Activated CD4-positive, alpha-beta T cell treated with anti-CD3 and anti-CD28 coated beads, Interleukin-2, amount 10 ng/mL, durations not matched to agents 24 days and 14 days (primary cell): ENCODE data around the gene SLC44A5. TPM values are rescaled to one million over a fixed set of nuclear protein-coding genes. Genes with fewer than 3 reads are reported as not detected.
"Not testable (repeated sequence)": the region's sequence is repeated elsewhere in the genome, so short reads cannot be mapped to it uniquely, and the experiment has no call there.

ENCODE experiments used
- DNase-seq: peaks from one replicate; pipeline ENCODE4 v3.0.0; 2022
- H3K27ac Mint-ChIP-seq: one replicate; pipeline ENCODE4 v1.8.0; 2022; ENCODE audit warnings: mild to moderate bottlenecking, mixed read lengths
- H3K27me3 Mint-ChIP-seq: one replicate; pipeline ENCODE4 v1.8.0; 2022; ENCODE audit warnings: mixed read lengths
- H3K36me3 Mint-ChIP-seq: one replicate; pipeline ENCODE4 v1.8.0; 2022; ENCODE audit warnings: low read depth, mild to moderate bottlenecking, mixed read lengths
- H3K4me1 Mint-ChIP-seq: one replicate; pipeline ENCODE4 v1.8.0; 2021; ENCODE audit warnings: mixed read lengths
- H3K4me3 Mint-ChIP-seq: one replicate; pipeline ENCODE4 v1.8.0; 2022; ENCODE audit warnings: mild to moderate bottlenecking, moderate library complexity, mixed read lengths
- H3K9me3 Mint-ChIP-seq: one replicate; pipeline ENCODE4 v1.8.0; 2021; ENCODE audit warnings: mixed read lengths
- intact Hi-C: fragments of 100-400 bp; cut with micrococcal nuclease; formaldehyde crosslinking; loops from one replicate; pipeline ENCODE4 v1.15.1; 2023
- total RNA-seq: library from RNA; stranded (reverse); gene quantifications from 2 replicates; pipeline ENCODE4 v1.2.3, GENCODE V29; 2022

Gene SLC44A5
- total RNA-seq, 1 donor from 2014 or later: not detected

DNA sequence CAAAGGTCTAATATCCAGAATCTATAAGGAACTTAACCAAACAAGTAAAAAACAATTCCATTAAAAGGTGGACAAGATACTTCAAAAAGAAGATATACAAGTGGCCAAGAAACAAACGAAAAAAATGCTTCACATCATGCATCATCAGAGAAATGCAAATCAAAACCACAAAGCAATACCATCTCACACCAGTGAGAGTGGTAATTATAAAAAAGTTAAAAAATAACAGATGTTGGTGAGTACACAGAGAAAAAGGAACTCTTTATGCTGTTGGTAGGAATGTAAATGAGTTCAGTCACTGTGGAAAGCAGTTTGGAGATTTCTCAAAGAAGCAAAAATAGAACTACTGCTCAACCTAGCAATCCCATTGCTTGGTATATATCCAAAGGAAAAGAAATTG, 218.6 kb downstream of the SLC44A5 start:
- Mint-ChIP-seq H3K4me1 (no peaks in the 10 kb centered on the region), H3K36me3 (no peaks in the 10 kb centered on the region), H3K27ac (no peak overlapping the region), H3K9me3 (peaks cover 3% of the 10 kb centered on the region), H3K4me3 (no peak overlapping the region), H3K27me3 (no peaks in the 10 kb centered on the region)
- no peak for DNase-seq
- intact Hi-C loops: no loop called here

DNA sequence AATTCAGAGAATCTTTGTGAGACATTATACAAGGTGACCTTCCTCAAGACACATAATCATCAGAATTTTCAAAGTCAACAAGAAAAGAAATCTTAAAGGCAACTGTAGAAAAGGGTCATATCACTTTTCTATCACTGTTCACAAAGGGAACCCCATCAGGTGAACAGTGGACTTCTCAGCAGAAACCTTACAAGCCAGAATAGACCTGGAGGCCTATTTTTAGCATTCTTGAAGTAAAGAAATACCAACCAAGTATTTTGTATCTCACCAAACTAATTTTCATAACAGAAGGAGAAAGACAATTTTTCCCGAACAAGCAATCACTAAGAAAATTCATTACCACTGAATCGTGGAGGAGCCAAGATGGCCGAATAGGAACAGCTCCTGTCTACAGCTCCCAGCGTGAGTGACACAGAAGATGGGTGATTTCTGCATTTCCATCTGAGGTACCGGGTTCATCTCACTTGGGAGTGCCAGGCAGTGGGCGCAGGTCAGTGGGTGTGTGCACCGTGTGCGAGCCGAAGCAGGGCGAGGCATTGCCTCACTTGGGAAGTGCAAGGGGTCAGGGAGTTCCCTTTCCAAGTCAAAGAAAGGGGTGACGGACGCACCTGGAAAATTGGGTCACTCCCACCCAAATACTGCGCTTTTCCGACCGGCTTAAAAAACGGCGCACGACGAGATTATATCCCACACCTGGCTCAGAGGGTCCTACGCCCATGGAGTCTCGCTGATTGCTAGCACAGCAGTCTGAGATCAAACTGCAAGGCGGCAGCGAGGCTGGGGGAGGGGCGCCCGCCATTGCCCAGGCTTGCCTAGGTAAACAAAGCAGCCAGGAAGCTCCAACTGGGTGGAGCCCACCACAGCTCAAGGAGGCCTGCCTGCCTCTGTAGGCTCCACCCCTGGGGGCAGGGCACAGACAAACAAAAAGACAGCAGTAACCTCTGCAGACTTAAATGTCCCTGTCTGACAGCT, 235.2 kb downstream of the SLC44A5 start:
- H3K4me3 Mint-ChIP-seq, H3K36me3 Mint-ChIP-seq, H3K27ac Mint-ChIP-seq, H3K27me3 Mint-ChIP-seq, H3K9me3 Mint-ChIP-seq, H3K4me1 Mint-ChIP-seq, intact Hi-C loops, DNase-seq: not testable (repeated sequence)

DNA sequence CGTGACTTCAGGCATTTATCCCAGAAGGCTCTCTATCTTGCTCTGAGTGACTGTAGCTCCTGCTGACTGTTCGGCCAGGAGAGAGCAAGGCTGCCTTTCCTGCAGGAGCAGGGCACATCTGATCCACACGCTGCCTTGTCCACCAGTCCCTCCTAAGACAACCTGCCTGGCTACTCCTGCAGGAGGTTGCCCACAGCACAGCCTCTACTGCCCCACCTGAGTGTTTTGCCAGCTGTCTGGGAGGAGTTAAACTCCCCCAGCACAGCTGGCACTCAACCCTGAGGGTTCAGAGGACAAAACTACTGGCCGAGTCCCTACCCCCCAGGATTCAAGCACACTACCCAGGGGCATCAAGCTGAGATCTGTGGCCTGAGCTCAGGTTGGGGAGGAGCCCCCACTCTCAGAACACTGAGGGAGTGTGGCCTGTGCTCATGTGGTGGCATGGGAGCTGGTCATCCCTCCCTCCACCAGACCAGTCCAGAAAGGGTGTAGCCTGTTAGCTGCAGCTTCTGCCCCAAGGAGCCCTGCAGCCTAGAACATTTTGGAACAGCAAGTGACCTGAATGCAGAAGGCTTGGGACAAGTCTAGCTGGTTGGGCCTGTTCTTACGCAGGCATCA, 237.3 kb downstream of the SLC44A5 start:
- no peak for DNase-seq
- H3K4me3 Mint-ChIP-seq: no peak overlapping the region
- H3K27me3 Mint-ChIP-seq: no peaks in the 10 kb centered on the region
- H3K4me1 Mint-ChIP-seq: no peaks in the 10 kb centered on the region
- no peak overlapping the region for H3K27ac Mint-ChIP-seq
- intact Hi-C loops: no loop called here
- no peaks in the 10 kb centered on the region for H3K36me3 Mint-ChIP-seq
- H3K9me3 Mint-ChIP-seq: peaks cover under 1% of the 10 kb centered on the region

DNA sequence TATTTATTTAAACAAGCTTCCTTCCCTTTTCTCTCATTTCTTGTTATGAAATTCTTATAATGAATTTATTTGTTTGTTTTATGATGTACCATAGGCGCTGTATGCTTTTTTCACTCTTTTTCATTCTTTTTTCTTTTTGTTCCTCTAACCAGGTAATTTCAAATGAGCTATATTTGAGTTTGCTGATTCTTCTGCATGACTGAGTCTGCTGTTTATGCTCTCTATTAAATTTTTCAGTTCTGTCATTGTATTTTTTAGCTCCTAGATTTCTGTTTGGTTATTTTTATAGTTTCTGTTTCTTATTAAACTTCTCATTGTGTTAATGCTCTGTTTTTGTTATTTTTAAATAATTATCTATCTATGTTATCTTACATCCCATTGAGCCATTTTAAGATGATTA, 244.3 kb downstream of the SLC44A5 start:
- Mint-ChIP-seq H3K27ac (no peak overlapping the region), H3K9me3 (peaks cover 6% of the 10 kb centered on the region), H3K27me3 (no peaks in the 10 kb centered on the region), H3K36me3 (no peaks in the 10 kb centered on the region), H3K4me1 (no peaks in the 10 kb centered on the region), H3K4me3 (no peak overlapping the region)
- intact Hi-C loops: no loop called here
- DNase-seq: no peak

DNA sequence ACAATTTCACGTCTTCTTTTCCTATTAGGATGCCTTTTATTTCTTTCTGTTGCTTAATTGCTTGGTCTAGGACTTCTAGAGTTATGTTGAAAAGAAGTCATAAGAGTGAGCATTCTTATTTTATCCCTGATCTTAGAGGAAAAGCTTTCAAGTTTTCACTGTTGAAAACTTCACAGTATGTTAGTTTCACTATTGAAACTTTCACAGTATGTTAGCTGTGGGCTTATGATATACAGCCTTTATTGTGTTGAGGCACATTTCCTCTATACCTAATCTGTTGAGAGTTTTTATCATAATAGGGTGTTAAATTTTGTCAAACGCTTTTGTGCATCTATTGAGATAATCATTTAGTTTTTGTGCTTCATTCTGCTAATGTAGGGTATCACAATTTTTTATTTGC, 249.7 kb downstream of the SLC44A5 start:
- Mint-ChIP-seq H3K4me3 (no peak overlapping the region), H3K27ac (no peak overlapping the region), H3K27me3 (no peaks in the 10 kb centered on the region), H3K36me3 (no peaks in the 10 kb centered on the region), H3K9me3 (peaks cover under 1% of the 10 kb centered on the region), H3K4me1 (no peaks in the 10 kb centered on the region)
- no peak for DNase-seq
- intact Hi-C loops: no loop called here

DNA sequence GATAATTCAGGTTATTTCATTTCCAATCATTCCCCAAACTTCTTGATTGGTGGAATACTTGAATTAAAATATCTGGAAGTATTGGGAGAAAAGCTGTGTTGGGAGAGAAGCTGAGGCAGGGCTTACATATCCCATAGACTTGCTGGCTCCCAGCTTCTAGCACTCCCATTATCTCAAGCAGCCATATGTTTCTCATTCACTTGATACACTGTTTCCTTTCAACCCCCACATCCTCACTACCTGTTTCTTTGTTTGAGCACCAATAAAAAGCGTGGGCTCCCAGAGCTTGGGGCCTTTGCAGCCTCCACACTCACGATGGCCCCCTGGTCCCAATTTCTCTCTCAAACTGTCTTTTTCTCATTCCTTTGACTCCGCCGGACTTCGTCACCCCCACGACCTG, 256.6 kb downstream of the SLC44A5 start:
- H3K27me3 Mint-ChIP-seq, DNase-seq, H3K27ac Mint-ChIP-seq, intact Hi-C loops, H3K36me3 Mint-ChIP-seq, H3K9me3 Mint-ChIP-seq, H3K4me3 Mint-ChIP-seq, H3K4me1 Mint-ChIP-seq: not testable (repeated sequence)

DNA sequence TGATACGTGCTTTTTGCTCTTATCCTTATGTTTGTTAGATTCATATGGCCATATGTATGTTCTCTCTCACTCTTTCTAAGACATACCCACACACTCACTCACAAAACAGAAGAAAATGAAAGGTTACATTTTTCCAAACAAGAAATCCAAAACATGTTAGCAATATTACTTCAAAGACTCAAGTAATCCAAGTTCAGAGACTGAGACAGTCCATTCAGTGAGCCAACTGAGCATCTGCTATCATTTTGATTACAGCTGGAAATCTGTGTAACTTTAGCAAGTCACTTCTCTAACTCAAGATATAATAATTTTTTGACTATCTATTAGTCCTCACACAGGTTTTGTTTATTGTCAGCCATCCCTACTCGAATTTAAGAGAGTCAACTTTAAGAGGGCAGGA, 257.9 kb downstream of the SLC44A5 start:
- DNase-seq: no peak
- Mint-ChIP-seq H3K4me3 (no peak overlapping the region), H3K4me1 (no peaks in the 10 kb centered on the region), H3K36me3 (no peaks in the 10 kb centered on the region), H3K9me3 (no peaks in the 10 kb centered on the region), H3K27me3 (no peaks in the 10 kb centered on the region), H3K27ac (no peak overlapping the region)
- intact Hi-C loops: no loop called here

DNA sequence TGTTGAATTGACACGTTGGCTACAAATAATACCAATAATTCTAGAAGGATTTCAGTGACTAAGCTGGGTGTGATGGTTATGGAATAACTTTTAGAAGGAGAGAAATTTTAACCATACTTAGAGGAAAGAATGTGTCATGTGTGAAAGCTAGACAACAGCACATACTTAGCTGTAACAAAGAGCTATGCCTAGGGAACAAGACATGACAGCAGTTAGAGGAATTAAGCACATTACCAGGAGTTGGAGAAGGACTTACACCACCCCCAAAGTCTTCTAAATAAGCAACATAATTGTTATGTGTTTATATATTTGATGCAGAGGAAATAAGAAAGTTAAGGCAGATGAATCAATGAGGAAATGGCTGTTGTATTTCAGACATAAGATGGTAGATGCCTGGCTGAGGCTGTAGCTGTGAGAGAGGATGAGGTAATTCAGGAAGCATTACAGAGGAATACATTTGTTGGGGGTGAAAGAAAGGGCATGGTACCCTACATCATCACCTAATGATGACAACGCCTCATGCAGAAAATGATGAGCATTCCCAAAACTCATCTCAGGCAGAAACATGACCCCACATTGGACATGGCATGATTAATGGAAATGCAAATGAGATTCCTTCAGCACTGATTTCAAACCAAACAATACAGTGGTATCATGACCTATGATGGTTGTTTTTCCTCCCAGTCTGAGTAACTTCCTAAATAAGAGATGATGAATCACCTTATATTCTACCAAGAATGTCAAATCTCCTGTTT, 265.2 kb downstream of the SLC44A5 start:
- DNase-seq: no peak
- intact Hi-C loops: no loop called here
- no peak overlapping the region for H3K27ac Mint-ChIP-seq
- no peak overlapping the region for H3K4me3 Mint-ChIP-seq
- no peaks in the 10 kb centered on the region for H3K36me3 Mint-ChIP-seq
- no peaks in the 10 kb centered on the region for H3K27me3 Mint-ChIP-seq
- no peaks in the 10 kb centered on the region for H3K4me1 Mint-ChIP-seq
- H3K9me3 Mint-ChIP-seq: peaks cover 4% of the 10 kb centered on the region

DNA sequence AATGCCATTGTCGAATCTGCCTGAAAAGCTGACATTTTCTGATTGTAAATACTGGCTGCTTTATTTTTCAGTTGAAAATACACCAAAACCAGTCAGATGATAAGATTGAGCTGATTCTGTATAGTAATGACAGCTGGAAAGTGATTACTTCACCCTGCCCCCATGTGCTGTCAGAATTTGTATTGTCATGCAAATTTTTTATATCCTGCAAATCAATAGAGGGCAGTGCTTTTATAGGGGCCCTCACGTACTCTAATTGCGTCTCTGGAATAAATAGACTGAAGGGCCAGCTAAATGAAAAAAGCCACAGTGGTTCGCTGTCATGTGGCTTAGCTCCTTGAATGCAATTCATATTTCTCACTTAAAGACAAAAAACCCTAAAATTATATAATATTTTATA, 268.1 kb downstream of the SLC44A5 start:
- intact Hi-C loops: no loop called here
- H3K27me3 Mint-ChIP-seq: no peaks in the 10 kb centered on the region
- H3K9me3 Mint-ChIP-seq: peaks cover 4% of the 10 kb centered on the region
- H3K27ac Mint-ChIP-seq: no peak overlapping the region
- no peaks in the 10 kb centered on the region for H3K36me3 Mint-ChIP-seq
- H3K4me3 Mint-ChIP-seq: no peak overlapping the region
- DNase-seq: no peak
- H3K4me1 Mint-ChIP-seq: no peaks in the 10 kb centered on the region

DNA sequence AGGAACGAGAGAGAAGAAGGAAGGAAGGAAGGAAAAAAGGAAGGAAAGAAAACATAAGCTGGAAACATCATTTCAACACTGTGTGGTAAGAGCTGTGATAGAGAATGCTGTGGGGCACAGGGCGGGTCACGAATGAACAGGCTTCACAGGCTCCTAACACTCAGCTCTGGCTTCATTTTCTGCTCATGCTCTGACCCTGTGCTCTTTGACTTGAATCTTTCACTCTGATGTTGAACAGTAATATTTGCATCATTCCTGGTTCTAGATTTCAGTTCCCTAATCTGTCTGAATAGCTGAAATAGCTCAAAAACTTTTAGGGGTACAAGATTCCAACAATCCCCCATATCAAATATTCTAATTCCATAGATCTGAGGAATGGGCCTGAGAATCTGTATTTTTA, 269.4 kb downstream of the SLC44A5 start:
- H3K4me1 Mint-ChIP-seq: no peaks in the 10 kb centered on the region
- no peaks in the 10 kb centered on the region for H3K36me3 Mint-ChIP-seq
- no peaks in the 10 kb centered on the region for H3K27me3 Mint-ChIP-seq
- no peak overlapping the region for H3K4me3 Mint-ChIP-seq
- peaks cover 4% of the 10 kb centered on the region for H3K9me3 Mint-ChIP-seq
- no peak overlapping the region for H3K27ac Mint-ChIP-seq
- no peak for DNase-seq
- intact Hi-C loops: no loop called here

DNA sequence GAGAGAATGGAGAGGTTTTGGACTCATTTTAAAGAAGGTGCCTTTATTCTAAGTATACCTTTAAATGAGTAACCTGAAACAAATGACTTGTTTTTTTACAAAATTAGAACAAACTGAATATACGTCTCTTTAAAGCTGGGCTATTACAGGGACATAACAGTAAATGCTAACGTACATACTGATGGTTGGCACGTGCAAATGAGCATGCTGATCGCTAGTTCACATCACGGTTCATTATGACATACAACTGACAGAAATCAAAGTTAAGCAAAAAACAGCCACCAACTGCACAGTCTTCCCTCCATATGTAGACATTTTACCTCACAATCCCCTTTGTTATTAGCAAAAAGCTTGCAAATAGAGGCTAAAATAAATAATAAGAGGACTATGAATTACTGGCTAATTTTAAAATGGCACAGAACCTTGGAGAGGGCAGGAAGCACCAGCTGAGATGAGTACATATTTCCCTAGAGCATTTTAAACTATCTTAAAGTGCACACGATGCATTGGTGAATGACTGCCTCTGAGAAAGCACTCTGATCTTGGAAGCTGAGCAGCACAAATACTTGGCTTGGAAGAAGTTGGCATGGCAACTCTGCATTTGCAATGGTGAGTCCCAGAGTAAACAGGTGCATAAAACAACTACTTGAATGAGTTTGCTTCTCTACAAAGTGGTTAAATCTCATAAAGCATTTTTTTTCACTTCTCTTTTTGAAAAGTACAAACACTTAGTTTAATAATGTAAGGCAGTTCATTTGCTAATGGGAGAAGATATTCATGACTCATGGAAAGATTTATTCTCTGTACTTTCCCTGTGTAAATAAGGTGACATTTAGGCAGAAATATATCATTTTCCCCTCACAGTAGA, 272.1 kb downstream of the SLC44A5 start:
- no peak for DNase-seq
- Mint-ChIP-seq H3K4me1 (no peaks in the 10 kb centered on the region), H3K4me3 (no peak overlapping the region), H3K27me3 (no peaks in the 10 kb centered on the region), H3K27ac (no peak overlapping the region), H3K9me3 (no peaks in the 10 kb centered on the region), H3K36me3 (no peaks in the 10 kb centered on the region)
- intact Hi-C loops: no loop called here

DNA sequence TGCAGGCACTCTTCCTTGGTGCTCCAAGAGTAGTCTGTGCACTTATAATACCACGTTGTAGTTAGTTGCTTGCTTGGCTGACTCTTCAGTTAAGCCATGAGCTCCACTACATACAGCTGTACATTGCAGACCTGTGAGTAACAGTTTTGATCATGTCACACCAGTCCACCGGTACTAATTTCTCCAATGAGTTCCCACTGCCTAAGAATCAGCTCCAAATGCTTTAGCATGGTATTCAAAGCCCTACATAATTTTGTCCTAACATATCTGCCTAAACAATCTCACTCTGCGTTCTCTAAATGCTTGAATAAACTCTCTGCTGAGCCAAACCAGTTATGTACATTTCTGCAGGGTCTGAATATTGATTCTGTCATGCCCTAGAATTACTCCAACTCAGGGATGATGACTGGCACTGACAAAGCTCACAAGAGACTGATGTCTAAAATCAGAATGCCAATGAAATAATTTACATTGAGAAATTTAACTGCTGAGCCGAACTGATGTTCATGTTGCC, 276.0 kb downstream of the SLC44A5 start:
- H3K4me1 Mint-ChIP-seq: no peaks in the 10 kb centered on the region
- no peaks in the 10 kb centered on the region for H3K36me3 Mint-ChIP-seq
- H3K4me3 Mint-ChIP-seq: no peak overlapping the region
- H3K9me3 Mint-ChIP-seq: no peaks in the 10 kb centered on the region
- no peak overlapping the region for H3K27ac Mint-ChIP-seq
- H3K27me3 Mint-ChIP-seq: no peaks in the 10 kb centered on the region
- intact Hi-C loops: no loop called here
- DNase-seq: no peak

DNA sequence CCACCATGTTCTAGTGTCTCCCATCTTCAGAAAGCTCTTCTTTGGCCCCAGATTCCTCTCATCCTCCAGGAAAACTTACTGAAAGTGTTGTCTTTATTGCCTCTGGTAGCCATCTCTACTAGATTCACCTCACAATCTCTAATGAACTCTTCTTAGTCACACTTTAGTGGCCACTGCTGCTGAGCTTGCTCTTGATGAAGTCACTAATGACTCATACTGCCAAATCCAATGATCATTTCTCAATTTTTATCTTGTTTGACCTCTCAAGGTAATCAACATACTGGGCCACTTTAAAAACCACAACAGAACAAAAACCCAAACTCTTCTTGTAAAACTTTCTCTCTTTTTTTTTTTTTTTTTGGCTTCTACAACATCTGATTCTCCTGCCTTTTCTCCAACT, 280.3 kb downstream of the SLC44A5 start:
- Mint-ChIP-seq H3K9me3 (no peaks in the 10 kb centered on the region), H3K4me3 (no peak overlapping the region), H3K4me1 (no peaks in the 10 kb centered on the region), H3K36me3 (no peaks in the 10 kb centered on the region), H3K27me3 (no peaks in the 10 kb centered on the region), H3K27ac (no peak overlapping the region)
- no peak for DNase-seq
- intact Hi-C loops: no loop called here
